ENCODE results near the gene AP1G2.

DNA sequence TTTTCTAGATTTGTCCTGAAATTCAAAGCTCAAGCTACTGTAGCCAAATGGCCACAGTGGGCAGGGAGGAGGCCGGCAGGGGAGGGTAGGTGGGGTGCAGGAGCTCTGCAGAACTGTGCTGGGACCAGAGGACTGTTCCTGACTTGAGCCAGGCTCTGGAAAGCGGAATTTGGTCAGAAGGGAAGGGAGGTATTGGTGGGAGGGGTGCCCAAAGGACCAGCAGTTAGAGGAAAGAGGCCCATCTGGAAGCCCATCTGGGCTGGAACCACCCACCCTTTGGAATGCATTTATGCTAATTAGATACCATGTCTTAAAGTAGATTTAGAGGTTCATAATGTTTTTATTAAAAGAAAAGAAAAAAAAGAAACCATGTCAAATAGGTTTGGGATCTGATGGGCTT lies 35.5 kb upstream of the AP1G2 start:
- no peak for TF ChIP-seq EP300 (IDR thresholded peaks at IDR 0.05; ENCODE audit: borderline replicate concordance)
- TF ChIP-seq, protein P1, sequence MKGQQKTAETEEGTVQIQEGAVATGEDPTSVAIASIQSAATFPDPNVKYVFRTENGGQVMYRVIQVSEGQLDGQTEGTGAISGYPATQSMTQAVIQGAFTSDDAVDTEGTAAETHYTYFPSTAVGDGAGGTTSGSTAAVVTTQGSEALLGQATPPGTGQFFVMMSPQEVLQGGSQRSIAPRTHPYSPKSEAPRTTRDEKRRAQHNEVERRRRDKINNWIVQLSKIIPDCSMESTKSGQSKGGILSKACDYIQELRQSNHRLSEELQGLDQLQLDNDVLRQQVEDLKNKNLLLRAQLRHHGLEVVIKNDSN (IDR thresholded peaks at IDR 0.05), result no peak
- no peak for TF ChIP-seq NFIC (IDR thresholded peaks at IDR 0.05)
- no peak for TF ChIP-seq CEBPB (IDR thresholded peaks at IDR 0.05)
- TF ChIP-seq FOXM1 (IDR thresholded peaks at IDR 0.05; ENCODE audit: borderline replicate concordance, low read depth), result no peak
- TF ChIP-seq EGR1 (IDR thresholded peaks at IDR 0.05), result no peak

Data from Ishikawa (cell line).